Hematopoietic multipotent progenitor cell treated with erythropoietin and hydrocortisone succinate and interleukin-3 and kit ligand, for 8 days (in vitro differentiated cells): ENCODE measurements around the gene DNHD1.

Source experiments
- DNase-seq: peaks from one replicate; pipeline ENCODE4 v3.0.0-alpha.2; 2015

The DNHD1 gene

DNA sequence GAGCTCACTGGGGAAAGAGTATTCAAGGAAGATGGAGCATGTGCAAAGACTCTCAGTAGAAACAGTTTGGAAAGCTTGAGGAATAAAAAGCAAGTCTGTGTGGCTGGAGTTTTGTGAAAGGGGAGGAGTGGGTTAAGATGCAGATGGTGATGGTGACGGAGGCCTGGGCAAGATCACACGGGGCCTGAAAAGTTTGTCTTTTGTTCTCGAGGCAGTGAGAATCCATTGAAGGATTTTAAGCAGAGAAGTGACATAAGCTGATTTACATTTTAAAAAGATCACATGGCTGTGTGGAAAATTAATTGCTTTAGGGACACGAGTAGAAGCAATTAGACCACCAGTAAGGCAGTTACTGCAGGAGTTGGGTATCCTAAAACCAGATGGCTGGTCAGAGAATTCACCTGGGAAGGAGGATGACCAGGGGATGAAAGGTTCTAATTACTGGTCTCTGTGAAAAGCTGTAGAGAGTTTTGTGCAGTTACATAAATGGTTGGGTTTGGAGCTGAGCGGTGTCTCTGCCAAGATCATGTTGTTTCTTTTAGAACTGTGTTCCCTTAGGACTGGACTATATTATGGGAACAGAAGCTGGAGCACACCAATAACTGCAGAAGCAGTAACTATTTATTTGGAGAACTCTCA, 99.3 kb downstream of the DNHD1 start:
- DNase-seq = no peak

DNA sequence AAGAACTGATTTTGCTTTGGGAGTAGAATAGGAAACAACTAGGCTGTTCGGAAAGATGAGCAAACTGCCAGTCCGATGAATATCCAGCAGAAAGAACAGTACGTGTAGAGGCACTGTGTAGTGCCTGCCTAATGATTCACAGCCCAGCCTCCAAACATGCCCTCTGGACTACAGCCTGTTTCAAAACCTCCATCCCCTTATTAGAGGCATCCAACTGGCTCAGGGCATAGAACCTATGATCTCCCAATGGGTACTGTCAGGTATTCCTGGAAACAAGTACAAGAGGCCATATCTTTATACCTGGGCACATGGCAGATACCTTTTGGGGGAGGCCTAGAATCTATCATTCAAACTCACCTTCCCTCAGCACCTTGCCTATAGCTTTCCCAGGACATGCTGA, 101.5 kb downstream of the DNHD1 start:
- no peak for DNase-seq

DNA sequence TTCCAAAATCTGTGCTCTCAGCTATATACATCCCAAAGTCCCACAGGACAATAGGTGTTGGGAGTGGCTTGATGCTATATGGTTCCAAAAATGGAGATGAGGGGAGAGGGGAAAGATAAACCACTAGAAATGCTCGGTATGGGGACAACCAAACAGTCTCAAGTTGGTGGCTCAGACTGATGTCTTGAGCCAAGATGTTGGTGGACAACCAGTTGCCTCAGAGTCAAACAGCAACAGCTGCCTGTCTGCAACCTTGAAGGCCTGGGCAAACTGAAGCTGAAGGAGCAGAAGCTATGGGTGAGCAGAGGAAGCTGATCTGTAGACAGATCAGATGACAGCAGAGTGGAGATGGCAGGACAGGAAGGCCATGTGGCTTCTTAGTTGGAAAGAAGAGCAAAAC, 102.4 kb downstream of the DNHD1 start:
- no peak for DNase-seq

DNA sequence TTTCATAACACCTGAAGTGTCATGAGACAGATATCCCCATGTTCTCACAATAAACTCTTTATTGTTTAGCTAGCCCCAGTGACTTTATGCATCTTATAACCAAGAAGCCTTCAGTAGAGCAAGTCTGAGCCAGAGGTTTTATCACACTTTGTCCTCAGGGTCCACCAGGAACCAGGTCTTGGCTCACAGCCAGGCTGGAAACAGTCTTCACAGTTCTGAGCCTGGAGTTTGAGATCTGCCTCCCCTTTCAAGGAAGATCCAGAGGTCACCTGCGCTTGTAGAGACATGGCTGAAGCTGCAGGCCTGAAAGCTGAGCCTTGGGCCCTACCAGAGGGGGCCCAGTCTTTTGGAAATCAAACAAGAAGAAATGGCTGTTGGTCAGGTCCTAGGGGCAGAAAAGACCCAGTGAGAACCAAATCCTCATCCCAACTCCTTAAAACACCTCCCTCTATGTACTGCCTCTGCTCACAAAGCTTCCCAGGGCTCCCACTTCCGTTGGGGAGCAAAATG, 102.9 kb downstream of the DNHD1 start:
- no peak for DNase-seq

DNA sequence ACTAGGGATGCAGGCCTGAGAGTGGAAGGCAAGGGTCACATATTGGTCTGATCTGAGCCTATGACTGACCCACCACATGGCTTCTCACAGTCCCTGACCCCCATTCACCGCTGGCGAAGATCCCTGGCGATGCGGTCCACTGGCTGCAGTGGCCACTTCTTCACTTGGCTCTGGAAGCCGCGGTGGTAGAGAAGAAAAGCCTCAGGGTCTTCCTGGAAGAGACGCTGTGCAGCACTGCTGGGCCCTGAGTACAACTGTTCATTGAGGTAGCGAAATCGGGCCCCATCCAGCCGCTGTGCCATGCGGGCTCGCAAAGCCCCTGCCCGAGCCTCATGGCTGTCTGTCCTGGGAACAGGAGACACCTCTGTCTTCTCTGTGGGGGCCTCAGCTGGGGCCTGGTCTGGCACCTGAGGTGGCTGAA, 104.0 kb downstream of the DNHD1 start:
- DNase-seq = no peak

DNA sequence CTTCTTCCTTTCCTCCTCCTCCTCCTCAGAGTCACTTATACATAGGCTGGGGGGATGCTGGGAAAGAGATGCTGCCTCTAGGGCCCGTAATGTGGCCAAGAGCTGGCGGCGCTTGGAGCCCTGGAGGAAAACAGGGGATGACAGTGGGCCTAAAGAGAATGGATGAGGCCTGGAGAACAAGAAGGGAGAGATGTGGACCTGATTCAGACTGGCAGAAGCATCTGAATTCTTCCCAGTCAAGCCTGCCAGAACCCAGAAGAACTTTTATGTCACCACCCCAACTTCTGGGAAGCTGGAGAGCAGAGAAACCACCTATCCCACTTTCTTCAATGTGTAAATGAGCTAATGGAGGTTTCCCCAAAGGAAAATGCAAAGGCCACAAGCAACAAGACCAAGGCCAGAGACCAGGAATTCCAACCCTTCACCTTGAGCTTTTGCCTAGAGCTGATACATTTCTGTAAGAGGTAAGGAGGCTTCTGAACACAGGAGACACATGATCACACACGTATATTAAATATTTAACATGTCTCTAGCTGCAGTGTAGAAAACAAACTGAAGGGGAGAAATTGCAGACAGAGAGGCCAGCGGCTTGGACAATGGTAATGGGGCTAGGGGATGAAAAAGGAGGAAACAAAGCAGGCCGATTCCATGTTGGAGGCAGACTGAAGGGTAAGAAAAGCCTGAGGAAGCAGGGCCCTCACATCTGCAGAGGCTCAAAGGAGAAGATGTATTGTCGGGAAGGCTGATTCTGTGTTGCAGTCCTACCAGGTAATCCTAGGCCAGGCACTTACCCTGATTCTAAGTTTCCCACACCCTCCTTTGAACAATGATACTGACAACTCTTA, 105.2 kb downstream of the DNHD1 start:
- DNase-seq = no peak

DNA sequence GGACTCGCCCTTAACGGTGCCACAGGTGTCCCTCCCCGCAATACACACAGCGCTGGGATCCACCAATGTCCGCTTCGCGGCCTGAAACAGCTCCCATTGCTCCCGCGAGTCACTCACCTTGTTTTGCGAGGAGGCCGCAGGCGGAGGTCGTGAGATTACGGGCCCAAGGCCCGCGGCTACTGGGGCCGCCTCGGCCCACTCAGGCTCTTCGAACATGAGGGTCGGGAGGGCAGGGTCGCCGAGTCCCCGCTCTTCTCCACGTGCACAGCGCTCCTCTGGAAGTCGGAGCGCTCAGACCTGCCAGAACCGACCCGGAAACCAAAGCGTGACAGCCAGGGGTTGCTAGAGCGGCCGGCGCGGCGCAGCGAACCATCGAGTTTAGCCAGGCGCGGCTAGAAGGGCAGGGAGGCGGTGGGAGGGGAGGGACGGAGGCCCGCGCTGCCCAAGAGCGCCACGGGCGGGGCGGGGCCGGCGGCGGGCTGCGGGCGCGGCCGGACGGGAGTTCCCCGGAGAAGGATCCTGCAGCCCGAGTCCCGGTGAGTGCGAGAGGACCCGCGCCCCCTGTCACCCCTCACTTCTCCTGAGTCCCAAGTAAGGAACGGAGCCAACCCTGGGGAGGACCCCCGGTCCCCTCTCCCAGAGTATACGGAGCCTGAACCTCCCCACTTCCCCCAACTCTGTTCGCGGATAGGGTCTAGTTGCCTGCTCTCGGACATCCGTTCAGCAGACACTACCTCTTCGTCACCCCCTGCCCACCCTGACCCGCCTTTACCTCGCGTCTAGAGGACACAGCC, 106.4 kb downstream of the DNHD1 start, which contains the start of the genes ILK and RRP8:
TSS of gene ILK (plus strand) at position 488 of the 794 bp plus-strand sequence. CDS start 498 bp downstream, outside the sequence.
TSS of gene RRP8 (minus strand) at position 330 of the 794 bp plus-strand sequence. CDS start at position 216, 114 bp downstream.
- peak; percentile 88 for DNase-seq

DNA sequence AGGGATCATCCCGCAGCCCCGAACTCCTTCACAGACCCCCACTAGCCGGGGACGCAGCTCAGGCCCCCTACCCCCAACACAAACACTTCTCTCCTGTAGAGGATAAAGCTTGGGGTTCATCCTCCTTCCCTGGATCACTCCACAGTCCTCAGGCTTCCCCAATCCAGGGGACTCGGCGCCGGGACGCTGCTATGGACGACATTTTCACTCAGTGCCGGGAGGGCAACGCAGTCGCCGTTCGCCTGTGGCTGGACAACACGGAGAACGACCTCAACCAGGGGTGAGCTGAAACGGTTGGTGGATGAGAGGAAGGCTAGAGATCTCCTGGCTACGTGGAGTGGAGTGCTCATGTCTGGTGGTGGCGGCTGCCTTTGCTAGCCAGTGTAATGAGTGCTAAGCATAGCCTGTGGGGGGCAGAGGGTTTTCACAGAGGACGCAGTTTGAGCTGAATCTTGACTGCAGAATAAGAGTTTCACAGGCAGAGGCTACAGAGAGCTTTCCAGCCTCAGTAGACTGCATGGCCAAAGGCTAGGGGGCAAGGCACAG, 107.1 kb downstream of the DNHD1 start:
- peak; percentile 67 for DNase-seq

DNA sequence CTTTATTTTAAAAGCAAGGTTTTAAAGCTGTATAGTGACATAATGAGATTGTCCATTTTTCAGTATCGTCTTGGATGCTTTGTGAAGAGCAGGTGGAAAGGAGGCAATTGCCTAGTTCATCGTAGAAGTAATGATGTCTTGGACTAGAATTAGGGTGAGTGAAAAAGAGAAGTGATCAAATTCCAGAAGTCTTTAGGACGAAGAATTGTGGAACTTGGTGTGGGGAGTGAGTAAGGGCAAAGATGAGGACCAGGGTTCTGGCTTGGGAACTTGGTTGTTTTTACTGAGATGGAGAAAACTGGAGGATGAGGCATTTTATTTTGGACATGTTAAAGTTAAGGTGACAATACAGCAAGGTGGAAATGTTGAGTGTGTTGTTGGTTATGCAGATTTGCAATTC, 107.7 kb downstream of the DNHD1 start:
- DNase-seq = no peak

DNA sequence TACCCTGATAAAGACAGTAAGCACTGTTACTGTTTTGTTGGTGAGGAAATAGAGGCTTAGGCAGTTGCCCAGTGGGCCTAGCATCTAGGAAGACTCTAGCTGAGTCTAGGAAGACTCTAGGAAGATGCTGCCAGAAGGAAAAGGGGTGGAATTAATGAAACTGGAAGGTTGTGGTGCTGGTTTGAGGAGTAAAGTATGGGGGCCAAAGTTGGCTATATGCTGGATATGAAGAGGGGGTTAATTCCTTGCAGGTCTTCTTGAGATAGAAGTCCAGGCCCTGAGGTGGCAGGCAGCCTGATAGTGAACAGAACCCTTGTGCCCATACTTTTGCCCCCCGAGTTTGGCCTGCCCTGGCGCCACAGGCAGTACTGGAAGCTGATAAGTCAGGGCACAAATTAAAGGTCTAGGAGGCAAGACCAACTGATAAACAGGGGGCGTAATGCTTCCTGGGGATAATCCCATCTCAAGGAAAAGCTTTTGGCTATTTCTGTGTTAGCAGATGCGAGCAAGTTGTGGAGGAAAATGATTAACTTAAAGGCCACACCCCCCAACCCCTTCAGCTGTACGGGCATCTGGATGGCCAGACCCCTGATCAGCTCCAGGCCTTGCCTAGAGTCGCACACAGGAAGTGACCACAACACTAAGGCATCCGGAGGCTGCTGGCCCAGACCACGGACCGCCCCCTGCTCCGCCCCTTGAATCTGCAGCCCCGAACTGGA, 109.5 kb downstream of the DNHD1 start:
- DNase-seq = peak; percentile 68

DNA sequence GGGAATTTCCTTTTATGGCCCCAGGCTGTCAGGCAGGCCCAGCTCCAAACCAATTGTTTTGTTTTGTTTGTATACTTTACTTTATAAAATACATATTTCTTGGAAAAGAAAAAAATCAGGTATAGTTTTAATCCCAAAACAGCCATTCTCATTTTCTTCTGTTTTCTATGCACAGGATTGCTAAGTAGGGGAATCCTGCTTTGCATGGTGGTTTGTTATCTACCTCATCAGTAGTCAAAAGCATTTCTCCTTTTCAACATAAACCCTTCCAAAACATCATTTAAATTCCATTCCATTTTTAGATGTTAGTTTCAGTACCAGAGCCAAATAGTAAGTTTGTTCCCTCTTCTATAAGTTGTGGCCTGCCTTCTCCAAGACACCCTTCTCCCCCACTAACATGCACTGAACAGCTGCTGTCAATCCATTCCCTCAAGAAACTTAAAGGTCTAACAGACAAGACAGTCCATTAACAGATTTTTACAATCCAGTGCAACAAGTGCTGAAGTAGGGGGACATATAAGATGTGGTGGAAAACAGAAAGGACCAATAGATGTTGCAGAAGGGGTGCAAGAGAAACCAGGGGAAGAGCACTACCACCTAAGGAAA, 110.2 kb downstream of the DNHD1 start:
- DNase-seq = no peak

DNA sequence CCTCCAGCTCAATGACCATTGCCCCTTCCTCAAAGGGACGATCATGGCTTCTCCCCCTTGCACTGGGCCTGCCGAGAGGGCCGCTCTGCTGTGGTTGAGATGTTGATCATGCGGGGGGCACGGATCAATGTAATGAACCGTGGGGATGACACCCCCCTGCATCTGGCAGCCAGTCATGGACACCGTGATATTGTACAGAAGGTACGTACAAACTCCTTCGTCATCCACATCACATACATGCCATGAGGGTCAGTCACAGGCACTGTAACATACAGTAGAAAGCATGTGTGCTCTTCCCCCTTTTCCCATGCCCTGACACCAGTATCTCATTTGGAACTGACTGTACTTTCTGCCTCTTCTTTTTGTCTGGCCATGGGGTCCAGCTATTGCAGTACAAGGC, 110.9 kb downstream of the DNHD1 start:
- DNase-seq = no peak

DNA sequence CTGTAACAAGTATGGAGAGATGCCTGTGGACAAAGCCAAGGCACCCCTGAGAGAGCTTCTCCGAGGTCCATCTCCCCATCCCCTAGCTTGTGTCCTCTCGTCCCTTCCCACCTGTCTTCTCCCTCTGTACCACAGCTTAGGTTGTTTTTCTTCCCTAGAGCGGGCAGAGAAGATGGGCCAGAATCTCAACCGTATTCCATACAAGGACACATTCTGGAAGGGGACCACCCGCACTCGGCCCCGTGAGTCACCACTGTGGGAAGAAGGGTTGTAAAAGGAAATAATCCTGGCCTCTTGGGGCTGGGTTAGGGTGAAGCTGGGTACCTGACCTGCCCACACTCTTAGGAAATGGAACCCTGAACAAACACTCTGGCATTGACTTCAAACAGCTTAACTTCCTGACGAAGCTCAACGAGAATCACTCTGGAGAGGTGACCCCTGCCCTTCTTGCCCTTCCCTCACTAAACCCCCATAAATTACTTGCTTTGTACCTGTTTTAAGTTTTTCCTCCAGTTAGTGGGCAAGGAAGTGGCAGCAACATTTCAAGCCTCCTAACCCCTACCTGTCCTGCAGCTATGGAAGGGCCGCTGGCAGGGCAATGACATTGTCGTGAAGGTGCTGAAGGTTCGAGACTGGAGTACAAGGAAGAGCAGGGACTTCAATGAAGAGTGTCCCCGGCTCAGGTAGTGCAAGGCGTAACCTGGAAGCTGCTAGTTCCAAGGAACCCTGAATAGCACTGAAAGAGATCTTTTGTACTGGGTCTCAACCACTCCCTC, 111.8 kb downstream of the DNHD1 start:
- DNase-seq = no peak

DNA sequence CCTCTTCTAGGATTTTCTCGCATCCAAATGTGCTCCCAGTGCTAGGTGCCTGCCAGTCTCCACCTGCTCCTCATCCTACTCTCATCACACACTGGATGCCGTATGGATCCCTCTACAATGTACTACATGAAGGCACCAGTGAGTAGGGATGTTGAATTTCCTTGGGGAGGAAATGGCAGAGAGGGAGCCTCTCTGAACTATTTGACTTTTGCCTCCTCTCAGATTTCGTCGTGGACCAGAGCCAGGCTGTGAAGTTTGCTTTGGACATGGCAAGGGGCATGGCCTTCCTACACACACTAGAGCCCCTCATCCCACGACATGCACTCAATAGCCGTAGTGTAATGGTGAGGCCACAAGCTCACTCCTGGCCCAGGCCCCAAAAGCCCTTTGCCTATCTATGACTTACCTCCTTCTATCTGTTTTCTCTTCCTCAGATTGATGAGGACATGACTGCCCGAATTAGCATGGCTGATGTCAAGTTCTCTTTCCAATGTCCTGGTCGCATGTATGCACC, 112.5 kb downstream of the DNHD1 start:
- DNase-seq = no peak

DNA sequence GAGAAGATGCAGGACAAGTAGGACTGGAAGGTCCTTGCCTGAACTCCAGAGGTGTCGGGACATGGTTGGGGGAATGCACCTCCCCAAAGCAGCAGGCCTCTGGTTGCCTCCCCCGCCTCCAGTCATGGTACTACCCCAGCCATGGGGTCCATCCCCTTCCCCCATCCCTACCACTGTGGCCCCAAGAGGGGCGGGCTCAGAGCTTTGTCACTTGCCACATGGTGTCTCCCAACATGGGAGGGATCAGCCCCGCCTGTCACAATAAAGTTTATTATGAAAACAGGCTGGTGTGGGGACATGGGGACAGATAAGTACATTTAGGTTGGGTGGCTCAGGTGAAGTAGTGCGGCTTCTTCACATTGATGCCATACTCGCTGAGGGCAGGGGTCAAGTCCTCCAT, 113.5 kb downstream of the DNHD1 start:
- no peak for DNase-seq

DNA sequence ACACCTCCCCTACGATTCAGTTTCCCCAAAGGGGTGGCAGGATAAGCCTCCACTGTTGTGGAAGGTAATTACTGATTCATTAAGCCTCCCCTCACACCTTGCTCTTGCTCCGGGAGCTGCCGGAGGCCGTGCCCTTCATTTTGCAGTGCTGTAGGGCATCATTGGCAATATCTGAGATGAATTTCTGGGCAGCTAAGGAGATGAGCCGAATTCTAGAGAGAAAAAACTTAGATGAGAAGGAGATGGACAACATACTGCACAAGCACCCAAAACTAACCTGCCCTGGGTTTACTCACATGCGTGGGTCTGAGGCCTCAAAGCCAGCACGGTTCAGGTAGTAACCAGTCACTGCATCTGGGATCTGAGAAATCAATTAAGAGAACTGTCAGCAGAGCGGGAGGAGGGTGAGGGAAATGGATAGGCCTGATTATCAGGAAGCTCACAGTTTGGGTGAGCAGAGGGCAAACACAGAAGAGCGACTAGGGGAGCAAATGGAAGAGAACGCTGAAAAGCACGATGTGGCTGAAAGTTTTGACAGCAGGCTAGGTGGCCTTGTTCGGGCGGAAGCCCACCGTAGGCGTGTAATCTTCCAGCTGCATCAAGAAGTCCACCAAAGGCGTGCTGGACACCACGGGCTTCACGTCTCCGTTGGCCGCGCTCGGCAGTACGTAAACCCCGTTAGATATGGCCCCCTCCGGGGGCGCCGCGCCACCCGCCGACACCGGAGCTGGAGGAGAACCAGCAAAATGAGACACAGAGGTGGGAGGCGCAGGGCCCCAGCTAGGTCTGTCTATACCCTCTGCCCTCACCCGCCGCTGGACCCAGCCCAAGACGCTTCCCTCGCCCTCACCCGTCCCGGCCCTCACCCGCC, 114.2 kb downstream of the DNHD1 start:
- DNase-seq = peak; percentile 38

DNA sequence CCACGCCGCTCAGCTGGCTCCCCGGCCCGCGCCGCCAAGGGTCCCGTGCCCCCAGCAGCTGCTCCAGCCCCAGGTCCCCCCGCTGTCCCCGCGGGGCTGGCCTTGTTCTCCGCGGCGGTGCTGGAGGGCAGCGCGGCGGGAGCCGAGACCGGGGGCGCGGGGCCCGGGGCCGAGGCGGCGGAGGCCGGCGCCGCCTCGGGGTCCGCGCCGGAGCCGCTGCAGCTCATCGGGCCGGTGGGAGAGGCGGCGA, 114.8 kb downstream of the DNHD1 start:
- no peak for DNase-seq

DNA sequence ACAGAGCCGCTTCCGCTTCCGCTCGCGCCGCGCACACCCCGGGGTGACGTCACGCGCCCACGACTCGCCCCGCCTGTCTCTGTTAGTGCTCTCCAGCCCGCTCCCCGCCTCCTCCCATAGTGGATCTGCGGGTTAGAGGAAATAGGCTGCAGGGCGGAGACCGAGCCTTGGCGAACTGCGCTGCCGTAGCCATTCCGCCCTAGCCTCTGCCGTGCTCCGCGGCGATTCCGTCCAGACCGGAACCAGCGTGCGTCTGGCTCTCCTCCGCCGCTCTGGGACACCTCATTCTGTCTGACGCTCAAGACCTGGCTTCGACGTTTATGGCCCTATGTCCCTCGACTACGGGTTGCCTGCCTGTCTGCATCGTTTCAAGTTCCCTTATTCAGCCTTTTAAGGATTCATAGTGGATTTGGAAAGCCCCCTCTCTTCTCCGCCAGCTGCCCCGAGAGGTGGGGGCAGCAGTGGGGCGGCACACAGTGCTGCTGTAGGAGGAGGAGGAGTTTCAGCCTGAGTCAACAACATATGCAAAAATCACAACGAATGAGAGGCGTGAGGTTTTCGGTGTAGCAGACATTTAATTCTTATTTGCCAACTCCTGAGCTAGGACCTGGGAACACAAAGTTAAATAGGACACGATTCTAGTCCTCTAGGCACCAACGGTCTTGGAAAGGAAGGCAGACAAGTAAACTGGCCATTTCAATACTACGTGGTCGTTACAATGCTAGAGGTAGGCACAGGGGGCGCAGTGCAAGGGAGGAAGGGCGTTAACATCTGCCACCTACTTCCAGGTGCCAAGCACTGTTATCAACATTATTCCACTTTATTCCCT, 115.3 kb downstream of the DNHD1 start, which contains the start of gene TAF10:
TSS of gene TAF10 (minus strand) at position 4 of the 829 bp plus-strand sequence. CDS start 27 bp downstream, outside the sequence.
- DNase-seq = peak; percentile 96

DNA sequence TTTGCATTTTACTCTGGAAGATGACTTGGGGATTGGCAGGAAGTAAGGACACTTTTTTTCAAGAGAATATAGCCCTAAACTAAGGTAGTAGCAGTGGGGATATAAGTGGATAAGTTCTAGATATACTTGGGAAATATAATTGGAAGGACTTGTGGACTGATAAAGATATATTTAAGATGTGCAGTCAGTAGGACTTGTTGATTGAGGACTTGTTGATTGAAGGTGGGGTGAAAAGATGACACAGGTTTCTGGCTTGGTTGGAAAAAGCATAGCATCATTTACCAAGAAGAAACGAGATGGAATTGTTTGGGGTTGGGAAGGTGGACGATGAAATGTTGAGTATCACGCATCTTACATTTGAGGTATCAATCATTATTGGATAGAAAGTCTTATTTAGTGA, 116.4 kb downstream of the DNHD1 start:
- no peak for DNase-seq
